ENCODE results near the gene FNDC1.

The FNDC1 gene

DNA sequence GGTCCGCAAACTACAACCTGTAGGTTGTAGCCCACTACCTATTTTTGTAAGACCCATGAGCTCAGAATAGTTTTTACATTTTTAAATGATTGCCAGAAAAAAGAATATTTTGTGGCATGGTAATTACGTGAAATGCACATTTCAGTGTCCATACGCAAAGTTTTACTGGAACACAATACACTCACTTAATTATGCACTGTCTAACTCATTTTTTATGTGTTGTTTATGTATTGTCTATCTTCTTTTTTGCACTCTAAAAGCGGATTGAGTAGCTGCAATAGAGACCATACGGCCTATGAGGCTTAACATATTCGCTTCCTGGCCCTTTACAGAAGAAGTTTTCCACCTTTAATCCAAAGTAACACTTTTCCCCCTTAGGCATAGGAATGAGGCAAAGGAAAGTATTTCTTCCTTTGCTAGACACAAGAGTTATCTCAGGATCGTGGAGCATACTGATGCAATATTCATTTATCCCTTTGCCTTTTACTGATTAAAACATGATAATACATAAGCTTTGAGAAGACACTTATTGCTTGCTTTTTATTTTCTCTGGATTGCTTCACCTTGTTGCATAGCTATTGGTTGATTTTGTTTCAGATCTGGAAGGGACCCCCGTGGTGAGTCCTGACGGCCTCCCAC lies 69.8 kb downstream of the FNDC1 start:
- Histone ChIP-seq H3K9me2 (ENCODE audit: low read depth, low read length) (no peaks in the 10 kb centered on the region; the same call in 1 of the 2 replicates), H4K20me1 (ENCODE audit: insufficient read depth, low read length) (no peaks in the 10 kb centered on the region), H3K9me3 (ENCODE audit: low read length) (no peaks in the 10 kb centered on the region), H3K36me3 (ENCODE audit: insufficient read depth, low read length) (no peaks in the 10 kb centered on the region), H3K4me1 (ENCODE audit: insufficient read depth, low read length, severe bottlenecking) (no peaks in the 10 kb centered on the region), H3K27me3 (ENCODE audit: insufficient read depth, low read length) (0 out of 2 replicates have a peak, but pooled peaks cover 6% of the 10 kb centered on the region), H2AFZ (ENCODE audit: low read length) (no peak overlapping the region), H3F3A (ENCODE audit: insufficient read depth, low read length) (no peaks in the 10 kb centered on the region), H3K4me2 (ENCODE audit: low read length) (no peak overlapping the region), H3K27ac (ENCODE audit: low read depth, low read length, poor library complexity, severe bottlenecking) (no peak overlapping the region), H3K9ac (ENCODE audit: low read length) (no peak overlapping the region), H3K4me3 (ENCODE audit: low read depth, low read length, poor library complexity, severe bottlenecking) (no peak overlapping the region), H3K79me2 (ENCODE audit: insufficient read depth, low read length) (no peaks in the 10 kb centered on the region)
- TF ChIP-seq EZH2 (IDR thresholded peaks at IDR 0.05; ENCODE audit: borderline replicate concordance, low read length) = no peak
- TF ChIP-seq, protein P1, sequence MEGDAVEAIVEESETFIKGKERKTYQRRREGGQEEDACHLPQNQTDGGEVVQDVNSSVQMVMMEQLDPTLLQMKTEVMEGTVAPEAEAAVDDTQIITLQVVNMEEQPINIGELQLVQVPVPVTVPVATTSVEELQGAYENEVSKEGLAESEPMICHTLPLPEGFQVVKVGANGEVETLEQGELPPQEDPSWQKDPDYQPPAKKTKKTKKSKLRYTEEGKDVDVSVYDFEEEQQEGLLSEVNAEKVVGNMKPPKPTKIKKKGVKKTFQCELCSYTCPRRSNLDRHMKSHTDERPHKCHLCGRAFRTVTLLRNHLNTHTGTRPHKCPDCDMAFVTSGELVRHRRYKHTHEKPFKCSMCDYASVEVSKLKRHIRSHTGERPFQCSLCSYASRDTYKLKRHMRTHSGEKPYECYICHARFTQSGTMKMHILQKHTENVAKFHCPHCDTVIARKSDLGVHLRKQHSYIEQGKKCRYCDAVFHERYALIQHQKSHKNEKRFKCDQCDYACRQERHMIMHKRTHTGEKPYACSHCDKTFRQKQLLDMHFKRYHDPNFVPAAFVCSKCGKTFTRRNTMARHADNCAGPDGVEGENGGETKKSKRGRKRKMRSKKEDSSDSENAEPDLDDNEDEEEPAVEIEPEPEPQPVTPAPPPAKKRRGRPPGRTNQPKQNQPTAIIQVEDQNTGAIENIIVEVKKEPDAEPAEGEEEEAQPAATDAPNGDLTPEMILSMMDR (IDR thresholded peaks at IDR 0.05; ENCODE audit: low read length) = no peak

DNA sequence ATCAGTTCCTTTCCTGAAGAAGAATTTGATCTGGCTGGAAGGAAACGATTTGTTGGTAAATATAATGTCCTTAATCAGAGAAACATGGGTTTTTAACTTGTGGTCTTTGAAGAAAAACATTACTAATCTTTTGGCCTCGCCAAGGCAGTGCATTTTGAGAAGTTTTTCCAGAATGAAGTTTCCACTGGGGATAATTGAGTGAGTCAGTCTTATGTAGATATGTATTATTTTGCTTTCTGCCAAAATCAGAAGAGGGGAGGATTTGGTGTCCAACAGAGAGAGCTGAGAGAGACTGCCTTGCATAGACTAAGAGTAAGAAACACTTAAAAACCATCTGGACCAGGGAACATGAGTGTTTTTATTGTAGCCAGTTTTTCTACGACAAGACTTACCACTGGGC lies 79.9 kb downstream of the FNDC1 start:
- TF ChIP-seq, protein P1 (IDR thresholded peaks at IDR 0.05; ENCODE audit: low read length) = no peak
- TF ChIP-seq EZH2 (IDR thresholded peaks at IDR 0.05; ENCODE audit: borderline replicate concordance, low read length) = no peak
- Histone ChIP-seq H3K4me3 (ENCODE audit: low read depth, low read length, poor library complexity, severe bottlenecking) (no peak overlapping the region), H3K36me3 (ENCODE audit: insufficient read depth, low read length) (no peaks in the 10 kb centered on the region), H3K9me3 (ENCODE audit: low read length) (no peaks in the 10 kb centered on the region), H3K4me1 (ENCODE audit: insufficient read depth, low read length, severe bottlenecking) (no peaks in the 10 kb centered on the region), H3K79me2 (ENCODE audit: insufficient read depth, low read length) (no peaks in the 10 kb centered on the region), H3K27me3 (ENCODE audit: insufficient read depth, low read length) (no peaks in the 10 kb centered on the region), H3K4me2 (ENCODE audit: low read length) (no peak overlapping the region), H4K20me1 (ENCODE audit: insufficient read depth, low read length) (no peaks in the 10 kb centered on the region), H3K9me2 (ENCODE audit: low read depth, low read length) (no peaks in the 10 kb centered on the region), H3F3A (ENCODE audit: insufficient read depth, low read length) (no peaks in the 10 kb centered on the region), H3K9ac (ENCODE audit: low read length) (no peak overlapping the region), H2AFZ (ENCODE audit: low read length) (no peak overlapping the region), H3K27ac (ENCODE audit: low read depth, low read length, poor library complexity, severe bottlenecking) (no peak overlapping the region)

DNA sequence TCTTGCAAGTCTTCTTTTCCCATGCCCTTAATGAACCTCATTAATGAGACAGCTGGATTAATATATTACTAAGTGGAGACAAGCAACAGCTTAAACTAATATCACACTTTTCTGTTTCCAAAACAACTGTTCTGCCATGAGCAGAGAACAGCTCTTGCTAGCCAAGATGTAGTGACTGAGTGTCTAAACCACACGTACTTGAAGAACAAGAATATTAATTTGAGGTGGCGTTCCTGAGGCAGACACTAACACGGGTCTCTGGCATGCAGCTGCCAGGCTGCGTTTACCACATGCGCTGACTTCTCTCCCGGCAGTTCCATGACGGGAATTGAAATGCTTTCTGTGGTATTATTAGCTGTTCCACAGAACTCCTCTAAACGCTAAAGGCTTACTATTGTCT lies 80.6 kb downstream of the FNDC1 start:
- Histone ChIP-seq H3K9me2 (ENCODE audit: low read depth, low read length) (no peaks in the 10 kb centered on the region), H3K27me3 (ENCODE audit: insufficient read depth, low read length) (no peaks in the 10 kb centered on the region), H3K36me3 (ENCODE audit: insufficient read depth, low read length) (no peaks in the 10 kb centered on the region), H3K9me3 (ENCODE audit: low read length) (no peaks in the 10 kb centered on the region), H2AFZ (ENCODE audit: low read length) (no peak overlapping the region), H4K20me1 (ENCODE audit: insufficient read depth, low read length) (no peaks in the 10 kb centered on the region), H3K9ac (ENCODE audit: low read length) (no peak overlapping the region), H3F3A (ENCODE audit: insufficient read depth, low read length) (no peaks in the 10 kb centered on the region), H3K4me1 (ENCODE audit: insufficient read depth, low read length, severe bottlenecking) (no peaks in the 10 kb centered on the region), H3K4me2 (ENCODE audit: low read length) (no peak overlapping the region), H3K4me3 (ENCODE audit: low read depth, low read length, poor library complexity, severe bottlenecking) (no peak overlapping the region), H3K27ac (ENCODE audit: low read depth, low read length, poor library complexity, severe bottlenecking) (no peak overlapping the region), H3K79me2 (ENCODE audit: insufficient read depth, low read length) (no peaks in the 10 kb centered on the region)
- TF ChIP-seq, protein P1 (IDR thresholded peaks at IDR 0.05; ENCODE audit: low read length) = no peak
- no peak for TF ChIP-seq EZH2 (IDR thresholded peaks at IDR 0.05; ENCODE audit: borderline replicate concordance, low read length)
